Activated CD4-positive, alpha-beta T cell treated with anti-CD3 and anti-CD28 coated beads, Interleukin-2, amount 10 ng/mL, durations not matched to agents 7 days and 5 days (primary cell): ENCODE data around the gene SIPA1L3. TPM values are rescaled to one million over a fixed set of nuclear protein-coding genes. Genes with fewer than 3 reads are reported as not detected.

ENCODE experiments used
- CTCF ChIA-PET: fragments of 350-600 bp; sonication (Branson Sonifier 250); formaldehyde crosslinking; loops from one replicate; lab custom pipeline; 2021; ENCODE audit warnings: antibody characterized with exemption; lab: Charles Lee
- POLR2A ChIA-PET: fragments of 350-600 bp; sonication (Branson Sonifier 250); formaldehyde crosslinking; loops from one replicate; lab custom pipeline; 2021; ENCODE audit warnings: antibody characterized with exemption; lab: Charles Lee
- DNase-seq: peaks from one replicate; pipeline ENCODE4 v3.0.0-alpha.2; 2020
- H3K27ac Mint-ChIP-seq: one replicate; pipeline ENCODE4 v1.8.0; 2021; ENCODE audit warnings: mild to moderate bottlenecking, moderate library complexity, mixed read lengths
- H3K27me3 Mint-ChIP-seq: one replicate; pipeline ENCODE4 v1.8.0; 2021; ENCODE audit warnings: mixed read lengths
- H3K36me3 Mint-ChIP-seq: one replicate; pipeline ENCODE4 v1.8.0; 2021; ENCODE audit warnings: low read depth, mixed read lengths
- H3K4me1 Mint-ChIP-seq: one replicate; pipeline ENCODE4 v1.8.0; 2021; ENCODE audit warnings: mixed read lengths
- H3K4me3 Mint-ChIP-seq: one replicate; pipeline ENCODE4 v1.8.0; 2021; ENCODE audit warnings: mild to moderate bottlenecking, moderate library complexity, mixed read lengths
- H3K9me3 Mint-ChIP-seq: one replicate; pipeline ENCODE4 v1.8.0; 2021; ENCODE audit warnings: mixed read lengths
- total RNA-seq, 2 experiments: library from RNA; stranded (reverse); gene quantifications; one replicate each; pipeline ENCODE4 v1.2.3, GENCODE V29; 2021

SIPA1L3 gene
- total RNA-seq, 2 experiments from 2014 or later = 17.1 to 25.0 TPM

DNA sequence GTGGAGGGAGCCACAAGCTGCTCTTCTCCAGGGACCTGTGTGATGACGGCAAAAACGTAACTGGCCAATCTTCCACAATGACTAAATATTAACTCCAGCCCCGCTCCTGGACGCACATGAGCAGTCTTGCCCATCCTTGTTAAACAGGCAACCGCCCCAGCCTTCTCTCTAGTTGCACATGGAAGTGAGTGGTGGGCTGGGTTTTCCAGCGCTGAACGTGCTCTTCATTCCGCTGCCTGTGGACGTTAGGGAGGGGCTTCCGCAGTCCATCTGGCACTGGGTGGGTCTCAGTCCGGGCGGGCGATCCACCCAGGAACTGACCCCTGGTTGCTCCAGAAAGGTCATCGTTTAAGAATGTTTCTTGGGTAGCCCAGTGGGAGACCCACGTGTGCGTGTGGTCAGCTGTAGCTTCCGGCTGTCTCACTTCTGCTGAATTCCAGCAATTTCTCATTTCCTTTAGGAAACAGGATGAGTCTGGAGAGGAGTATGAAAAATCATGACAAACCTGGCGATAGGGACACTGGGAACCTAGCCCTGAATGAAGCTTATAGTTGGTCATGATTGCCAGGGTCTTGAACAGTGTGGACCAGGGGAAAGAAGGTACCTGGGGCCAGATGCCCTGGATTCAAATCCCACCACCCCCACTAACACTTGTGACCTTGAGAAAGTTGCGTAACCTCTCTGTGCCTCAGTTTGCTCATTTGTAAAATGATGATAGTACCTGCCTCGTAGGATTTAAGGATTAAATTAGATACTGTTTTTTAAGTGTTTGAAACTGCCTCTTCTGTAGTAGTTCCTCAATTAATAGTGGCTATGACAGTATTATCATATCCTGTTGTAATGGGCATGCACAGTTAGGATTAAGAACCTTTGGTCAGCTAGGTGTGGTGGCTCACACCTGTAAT lies 92.6 kb downstream of the SIPA1L3 start:
- no peaks in the 10 kb centered on the region for H3K27me3 Mint-ChIP-seq
- CTCF ChIA-PET = no interaction called here
- no peaks in the 10 kb centered on the region for H3K36me3 Mint-ChIP-seq
- H3K27ac Mint-ChIP-seq = no peak overlapping the region
- H3K4me1 Mint-ChIP-seq = peaks cover 2% of the 10 kb centered on the region
- H3K9me3 Mint-ChIP-seq = no peaks in the 10 kb centered on the region
- no peak overlapping the region for H3K4me3 Mint-ChIP-seq
- POLR2A ChIA-PET = no interaction called here
- DNase-seq = no peak

GRCh38 chr19:38001158-38001781 lies 94.3 kb downstream of the SIPA1L3 start:
- H3K36me3 Mint-ChIP-seq = no peaks in the 10 kb centered on the region
- peaks cover 2% of the 10 kb centered on the region for H3K4me1 Mint-ChIP-seq
- H3K27ac Mint-ChIP-seq = no peak overlapping the region
- DNase-seq = no peak
- ChIA-PET CTCF (interaction anchor here (1.7 kb wide), 1 partner anchor 10 kb away, joined by 5 read pairs; no protein-coding TSS in a partner anchor), POLR2A (no interaction called here)
- H3K9me3 Mint-ChIP-seq = no peaks in the 10 kb centered on the region
- no peaks in the 10 kb centered on the region for H3K27me3 Mint-ChIP-seq
- H3K4me3 Mint-ChIP-seq = no peak overlapping the region

DNA sequence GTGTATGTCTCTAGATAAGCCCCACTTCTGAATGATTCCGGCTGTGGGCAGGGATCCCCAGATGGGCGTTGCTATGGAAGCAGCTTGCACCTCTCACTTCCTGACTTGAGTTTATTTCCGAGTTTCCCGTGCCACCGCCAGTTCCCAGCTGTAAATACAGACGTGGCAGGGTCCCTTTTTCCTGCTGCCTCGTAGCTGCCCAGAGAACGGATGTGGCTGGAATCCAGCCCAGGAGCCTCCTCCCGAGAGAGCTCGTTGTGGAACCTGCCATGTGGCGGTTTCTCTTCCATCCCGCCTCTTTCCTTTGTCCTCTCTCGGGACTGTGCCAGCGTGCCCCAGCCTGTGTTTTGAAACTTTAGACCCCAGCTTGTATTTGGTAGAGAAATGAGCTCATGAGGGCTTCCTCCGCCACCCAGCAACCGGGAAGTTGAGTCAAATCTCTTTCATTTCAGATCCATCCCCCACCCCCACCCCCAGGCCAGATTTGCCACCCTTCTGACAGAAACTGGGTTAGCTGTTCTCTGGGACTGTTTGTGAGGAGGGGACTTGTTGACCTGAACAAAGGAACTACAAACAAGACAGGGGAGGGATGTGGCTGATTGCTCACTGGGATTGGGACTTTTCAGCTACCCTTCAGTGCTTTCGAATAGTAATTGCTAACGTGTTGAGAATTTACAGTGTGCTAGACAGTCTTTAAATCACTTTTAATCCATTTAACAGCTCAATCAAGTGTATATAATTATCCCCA lies 96.6 kb downstream of the SIPA1L3 start:
- ChIA-PET CTCF (interaction anchor here (0.6 to 1.2 kb wide), 2 partner anchors 10 to 495 kb away, joined by 3 read pairs; no protein-coding TSS in a partner anchor), POLR2A (no interaction called here)
- no peaks in the 10 kb centered on the region for H3K27me3 Mint-ChIP-seq
- no peaks in the 10 kb centered on the region for H3K9me3 Mint-ChIP-seq
- H3K36me3 Mint-ChIP-seq = no peaks in the 10 kb centered on the region
- DNase-seq = no peak
- no peak overlapping the region for H3K4me3 Mint-ChIP-seq
- H3K4me1 Mint-ChIP-seq = peaks cover 4% of the 10 kb centered on the region
- H3K27ac Mint-ChIP-seq = no peak overlapping the region

GRCh38 chr19:38004186-38004520 lies 97.1 kb downstream of the SIPA1L3 start:
- H3K27me3 Mint-ChIP-seq = no peaks in the 10 kb centered on the region

DNA sequence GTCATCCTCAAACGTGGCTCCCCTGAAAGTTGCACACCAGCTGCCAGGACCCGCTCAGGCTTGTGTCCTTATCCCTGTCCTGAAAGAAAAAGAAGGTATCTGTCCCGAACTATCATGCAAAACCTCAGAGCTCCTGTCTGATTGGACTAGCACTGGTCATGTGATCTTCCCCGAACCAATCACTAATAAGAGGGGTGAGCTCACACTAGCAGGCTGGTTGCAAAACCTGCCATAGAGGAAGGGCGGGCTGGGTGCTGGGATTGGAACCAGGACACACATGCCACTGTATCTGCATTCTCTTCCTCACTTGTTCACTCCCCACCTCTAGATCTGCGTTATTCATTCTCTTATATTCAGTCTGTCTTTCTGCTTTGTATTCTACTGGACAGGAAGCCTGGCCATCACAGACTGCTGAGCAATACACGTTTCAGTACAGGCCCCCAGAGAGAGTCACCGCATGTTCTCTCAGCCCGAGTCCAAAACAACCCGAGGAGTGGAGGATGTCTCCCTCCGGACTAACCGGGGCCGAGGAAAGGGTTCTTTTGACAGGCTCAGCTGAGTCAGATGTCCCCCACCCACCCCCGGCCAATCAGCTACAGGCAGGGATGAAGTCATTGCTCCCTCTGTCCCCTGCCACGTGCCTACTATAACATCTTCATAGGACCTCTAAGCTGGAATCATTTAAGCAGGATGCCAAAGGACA lies 97.7 kb downstream of the SIPA1L3 start:
- H3K9me3 Mint-ChIP-seq = no peaks in the 10 kb centered on the region
- CTCF ChIA-PET = interaction anchor here (0.5 to 0.6 kb wide), 2 partner anchors 43 to 44 kb away, joined by 3 to 5 read pairs; no protein-coding TSS in a partner anchor
- H3K4me3 Mint-ChIP-seq = no peak overlapping the region
- H3K27me3 Mint-ChIP-seq = no peaks in the 10 kb centered on the region
- POLR2A ChIA-PET = no interaction called here
- H3K27ac Mint-ChIP-seq = no peak overlapping the region
- DNase-seq = no peak
- H3K4me1 Mint-ChIP-seq = peaks cover 4% of the 10 kb centered on the region
- no peaks in the 10 kb centered on the region for H3K36me3 Mint-ChIP-seq

More at GRCh38 chr19:38004186-38004520, 97.1 kb downstream of the SIPA1L3 start:
- Mint-ChIP-seq H3K36me3 (no peaks in the 10 kb centered on the region), H3K4me3 (no peak overlapping the region), H3K27ac (no peak overlapping the region), H3K9me3 (no peaks in the 10 kb centered on the region), H3K4me1 (peaks cover 4% of the 10 kb centered on the region)
- CTCF ChIA-PET = interaction anchor here (0.6 kb wide), 1 partner anchor 495 kb away, joined by 3 read pairs; no protein-coding TSS in a partner anchor
- POLR2A ChIA-PET = no interaction called here
- no peak for DNase-seq

- DNase-seq = no peak
- ChIA-PET CTCF (interaction anchor here (0.5 to 0.6 kb wide), 2 partner anchors 43 to 44 kb away, joined by 3 to 5 read pairs; no protein-coding TSS in a partner anchor), POLR2A (no interaction called here)
- Mint-ChIP-seq H3K36me3 (no peaks in the 10 kb centered on the region), H3K4me3 (no peak overlapping the region), H3K27ac (no peak overlapping the region), H3K9me3 (no peaks in the 10 kb centered on the region), H3K27me3 (no peaks in the 10 kb centered on the region), H3K4me1 (peaks cover 7% of the 10 kb centered on the region)
Measured at GRCh38 chr19:38005224-38005614, 98.2 kb downstream of the SIPA1L3 start.

- Mint-ChIP-seq H3K9me3 (no peaks in the 10 kb centered on the region), H3K27ac (no peak overlapping the region), H3K36me3 (no peaks in the 10 kb centered on the region), H3K4me3 (no peak overlapping the region), H3K27me3 (no peaks in the 10 kb centered on the region), H3K4me1 (peaks cover 5% of the 10 kb centered on the region)
- CTCF ChIA-PET = no interaction called here
- no peak for DNase-seq
- POLR2A ChIA-PET = no interaction called here
Measured at GRCh38 chr19:38006361-38007045, 99.5 kb downstream of the SIPA1L3 start.

- Mint-ChIP-seq H3K4me3 (no peak overlapping the region), H3K36me3 (no peaks in the 10 kb centered on the region), H3K4me1 (peaks cover 5% of the 10 kb centered on the region), H3K27ac (no peak overlapping the region), H3K27me3 (no peaks in the 10 kb centered on the region), H3K9me3 (no peaks in the 10 kb centered on the region)
- ChIA-PET CTCF (interaction anchor here (0.5 kb wide), 1 partner anchor 344 kb away, joined by 3 read pairs; no protein-coding TSS in a partner anchor), POLR2A (no interaction called here)
- no peak for DNase-seq
Measured at GRCh38 chr19:38009650-38010242, 102.7 kb downstream of the SIPA1L3 start.

GRCh38 chr19:38011426-38011825 lies 104.4 kb downstream of the SIPA1L3 start:
- DNase-seq = no peak
- CTCF ChIA-PET = no interaction called here
- Mint-ChIP-seq H3K27me3 (no peaks in the 10 kb centered on the region), H3K4me1 (peaks cover 5% of the 10 kb centered on the region), H3K4me3 (no peak overlapping the region), H3K36me3 (no peaks in the 10 kb centered on the region), H3K9me3 (no peaks in the 10 kb centered on the region), H3K27ac (no peak overlapping the region)
- POLR2A ChIA-PET = no interaction called here

DNA sequence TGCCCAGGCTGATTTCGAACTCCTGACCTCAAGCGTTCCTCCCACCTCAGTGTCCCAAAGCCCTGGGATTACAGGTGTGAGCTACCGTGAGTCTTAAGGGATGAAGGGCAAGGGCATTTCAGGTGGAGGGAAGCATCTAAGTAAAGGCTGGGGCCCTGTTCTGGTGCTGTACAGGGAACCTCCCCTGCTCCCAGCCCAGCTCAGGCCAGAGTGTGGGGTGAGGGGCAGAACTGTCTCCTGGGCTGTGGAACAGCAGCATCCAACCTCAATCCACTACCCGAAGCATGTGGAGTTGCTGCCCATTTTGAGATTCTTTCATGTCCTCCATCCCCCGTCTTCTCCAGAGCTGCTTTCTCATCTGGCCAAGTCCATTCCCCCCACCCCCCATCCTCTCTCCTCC lies 105.3 kb downstream of the SIPA1L3 start:
- Mint-ChIP-seq H3K27ac (no peak overlapping the region), H3K27me3 (no peaks in the 10 kb centered on the region), H3K36me3 (no peaks in the 10 kb centered on the region), H3K4me3 (no peak overlapping the region), H3K4me1 (peaks cover 3% of the 10 kb centered on the region), H3K9me3 (no peaks in the 10 kb centered on the region)
- CTCF ChIA-PET = no interaction called here
- DNase-seq = no peak
- POLR2A ChIA-PET = no interaction called here

GRCh38 chr19:38012944-38013343 lies 105.9 kb downstream of the SIPA1L3 start:
- no peaks in the 10 kb centered on the region for H3K9me3 Mint-ChIP-seq
- ChIA-PET POLR2A (no interaction called here), CTCF (no interaction called here)
- no peaks in the 10 kb centered on the region for H3K36me3 Mint-ChIP-seq
- H3K27me3 Mint-ChIP-seq = no peaks in the 10 kb centered on the region
- DNase-seq = no peak
- peaks cover 3% of the 10 kb centered on the region for H3K4me1 Mint-ChIP-seq
- H3K27ac Mint-ChIP-seq = no peak overlapping the region
- H3K4me3 Mint-ChIP-seq = no peak overlapping the region
